Activated CD8-positive, alpha-beta memory T cell treated with anti-CD3 and anti-CD28 coated beads for 48 hours (primary cell): ENCODE results near the gene PHF5A.
"Not testable (repeated sequence)": the region's sequence is repeated elsewhere in the genome, so short reads cannot be mapped to it uniquely, and the experiment has no call there.

Experiments
- DNase-seq, 3 experiments: peaks; one replicate each; pipeline ENCODE4 v3.0.0-alpha.2; 2020; ENCODE audit warnings: low read depth in 2 of 3, low spot score in 2 of 3

The PHF5A gene

GRCh38 chr22:41488076-41488475 is 19.6 kb upstream of the PHF5A start:
- no peak for DNase-seq

GRCh38 chr22:41487037-41487935 is 18.8 kb upstream of the PHF5A start:
- no peak for DNase-seq

GRCh38 chr22:41485033-41485432 is 16.5 kb upstream of the PHF5A start:
- DNase-seq: no peak

- DNase-seq: no peak
Observed at GRCh38 chr22:41482319-41482935, 13.9 kb upstream of the PHF5A start.

- DNase-seq: no peak
Observed at GRCh38 chr22:41481925-41482318, 13.4 kb upstream of the PHF5A start.

- no peak for DNase-seq
Observed at GRCh38 chr22:41481131-41481830, 12.8 kb upstream of the PHF5A start.

GRCh38 chr22:41480397-41480735 is 11.9 kb upstream of the PHF5A start:
- DNase-seq: no peak

GRCh38 chr22:41479671-41480396 is 11.3 kb upstream of the PHF5A start:
- no peak for DNase-seq

GRCh38 chr22:41478891-41479521 is 10.5 kb upstream of the PHF5A start:
- DNase-seq: no peak

- DNase-seq: no peak
Observed at GRCh38 chr22:41478473-41478872, 10.0 kb upstream of the PHF5A start.

GRCh38 chr22:41474872-41475451 is 6.5 kb upstream of the PHF5A start:
- DNase-seq: no peak

- no peak for DNase-seq
Observed at GRCh38 chr22:41471568-41471967, 3.1 kb upstream of the PHF5A start.

- DNase-seq: no peak
Observed at GRCh38 chr22:41470886-41471285, 2.4 kb upstream of the PHF5A start.

GRCh38 chr22:41469218-41469851 is 843 bp upstream of the PHF5A start:
- DNase-seq: no peak

- DNase-seq: no peak
Observed at GRCh38 chr22:41461901-41462300, 6.6 kb downstream of the PHF5A start.

GRCh38 chr22:41460071-41460470 is 8.4 kb downstream of the PHF5A start:
- not testable (repeated sequence) for DNase-seq

- DNase-seq: no peak
Observed at GRCh38 chr22:41459431-41459830, 9.1 kb downstream of the PHF5A start.

- no peak for DNase-seq
Observed at GRCh38 chr22:41458161-41458728, 10.2 kb downstream of the PHF5A start.

GRCh38 chr22:41448189-41448808 is 20.2 kb downstream of the PHF5A start:
- peak; percentile 54 to 77 (median 75) for DNase-seq
